Measurements from ENCODE around the gene TMEM176B.

DNA sequence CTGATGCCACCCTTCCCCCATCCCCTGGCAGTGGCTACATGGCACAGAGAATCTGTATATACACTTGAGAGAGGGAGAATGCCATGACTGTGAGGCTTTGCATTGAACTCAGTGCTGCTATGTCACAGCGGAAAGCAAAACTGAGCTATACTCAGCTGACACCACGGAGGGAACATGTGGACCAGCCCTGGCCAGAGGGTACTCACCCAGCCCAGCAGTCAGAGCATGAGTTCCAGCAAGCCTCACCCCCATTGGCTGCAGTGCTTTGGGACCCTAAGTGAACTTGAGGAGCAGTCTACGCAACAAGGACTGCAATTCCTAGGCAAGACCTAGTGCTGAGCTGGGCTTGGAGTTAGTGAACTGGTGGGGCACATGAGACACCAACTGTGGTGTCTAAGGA is 41.9 kb upstream of the TMEM176B start:
- TF ChIP-seq CTCF (IDR thresholded peaks at IDR 0.05) (no peak), POLR2A (IDR thresholded peaks at IDR 0.05) (no peak)
